Lower leg skin (tissue), 4 donors: ENCODE data around the gene TENM4. TPM values are rescaled to one million over a fixed set of nuclear protein-coding genes. Genes with fewer than 3 reads are reported as not detected.

Source experiments
- DNase-seq, 2 donors: peaks; one replicate each; pipeline ENCODE4 v3.0.0-alpha.2; 2019; ENCODE audit warnings: low spot score in 2 of 2
- H3K4me3 ChIP-seq: fragments of 200-600 bp; sonication (generic); 2 replicates; pipeline ENCODE4 v1.5.1; 2017; ENCODE audit warnings: mild to moderate bottlenecking, low read depth; ENCODE audit not compliant: poor library complexity, severe bottlenecking
- POLR2A ChIP-seq, 2 donors: fragments of 450-650 bp; IDR thresholded peaks; one replicate each; pipeline ENCODE4 v1.6.1; 2016 to 2017; ENCODE audit warnings: antibody characterized with exemption in 2 of 2, mild to moderate bottlenecking in 1 of 2, moderate library complexity in 1 of 2
- WGBS, 2 donors: methylation state at CpG; one replicate each; pipeline ENCODE4 v1.1.5; 2018; 5-methylcytosine and 5-hydroxymethylcytosine counted together
- intact Hi-C: fragments of 100-400 bp; cut with DNase I; formaldehyde crosslinking; loops from one replicate; pipeline ENCODE4 v1.15.0; 2023; ENCODE audit warnings: low total_unique reads
- total RNA-seq, 4 donors: library from RNA; depleted of rRNA; stranded (reverse); fragments of >200 nt; gene quantifications; one replicate each; pipeline ENCODE4 v1.1.0, GENCODE V29; 2016
- TF ChIP-seq, protein P1 (sequence below), 3 donors: fragments of 450-650 bp; IDR thresholded peaks; one replicate each; pipeline ENCODE4 v1.5.1; 2016; ENCODE audit warnings: antibody characterized with exemption in 3 of 3, mild to moderate bottlenecking in 3 of 3, moderate library complexity in 2 of 3

TENM4 gene
- total RNA-seq, 4 donors from 2014 or later: 34.4 to 41.1 (median 36.6) TPM

DNA sequence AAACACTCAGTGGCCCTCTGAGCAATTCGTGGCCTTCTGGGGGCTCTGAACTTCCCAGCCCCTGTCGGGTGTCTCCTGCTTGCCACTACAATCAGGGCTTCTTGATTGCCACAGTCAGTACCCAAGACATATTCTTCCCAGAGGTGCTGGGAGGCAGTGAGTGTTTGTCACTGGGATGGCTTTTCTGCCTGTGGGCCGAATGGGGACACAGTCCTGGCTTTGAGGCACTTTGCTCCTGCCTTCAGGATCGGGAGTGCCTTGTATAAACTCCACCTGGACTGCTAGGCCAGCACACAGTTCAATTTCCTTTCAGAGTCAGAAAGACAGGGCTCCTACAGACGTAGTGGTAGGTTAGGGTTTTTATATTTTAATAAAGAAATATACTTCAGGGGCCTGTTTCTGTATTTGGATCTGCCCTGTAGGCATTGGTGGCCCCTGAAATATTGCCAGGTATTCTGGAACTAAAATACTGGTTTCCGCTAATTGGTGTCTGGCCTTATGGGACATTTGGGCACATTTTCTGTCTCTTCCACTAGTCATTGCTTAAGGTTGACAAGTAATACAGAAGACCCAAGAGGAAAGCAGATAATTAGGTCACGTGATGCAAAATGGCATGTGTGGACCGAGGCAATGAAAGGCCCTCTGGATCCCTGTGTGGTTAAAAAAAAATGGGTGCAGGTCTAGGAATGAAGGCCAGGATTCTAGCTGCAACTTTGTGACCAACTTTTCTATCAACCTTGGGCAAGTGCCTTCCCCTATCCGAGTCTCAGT, 767.8 kb downstream of the TENM4 start:
- 85 to 86% methylated on average over 9 of the region's 9 CpGs for WGBS, 2 donors
- TF ChIP-seq, protein P1, sequence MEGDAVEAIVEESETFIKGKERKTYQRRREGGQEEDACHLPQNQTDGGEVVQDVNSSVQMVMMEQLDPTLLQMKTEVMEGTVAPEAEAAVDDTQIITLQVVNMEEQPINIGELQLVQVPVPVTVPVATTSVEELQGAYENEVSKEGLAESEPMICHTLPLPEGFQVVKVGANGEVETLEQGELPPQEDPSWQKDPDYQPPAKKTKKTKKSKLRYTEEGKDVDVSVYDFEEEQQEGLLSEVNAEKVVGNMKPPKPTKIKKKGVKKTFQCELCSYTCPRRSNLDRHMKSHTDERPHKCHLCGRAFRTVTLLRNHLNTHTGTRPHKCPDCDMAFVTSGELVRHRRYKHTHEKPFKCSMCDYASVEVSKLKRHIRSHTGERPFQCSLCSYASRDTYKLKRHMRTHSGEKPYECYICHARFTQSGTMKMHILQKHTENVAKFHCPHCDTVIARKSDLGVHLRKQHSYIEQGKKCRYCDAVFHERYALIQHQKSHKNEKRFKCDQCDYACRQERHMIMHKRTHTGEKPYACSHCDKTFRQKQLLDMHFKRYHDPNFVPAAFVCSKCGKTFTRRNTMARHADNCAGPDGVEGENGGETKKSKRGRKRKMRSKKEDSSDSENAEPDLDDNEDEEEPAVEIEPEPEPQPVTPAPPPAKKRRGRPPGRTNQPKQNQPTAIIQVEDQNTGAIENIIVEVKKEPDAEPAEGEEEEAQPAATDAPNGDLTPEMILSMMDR (IDR thresholded peaks at IDR 0.05): no peak
- TF ChIP-seq POLR2A (IDR thresholded peaks at IDR 0.05): no peak
- no peak for DNase-seq
- intact Hi-C loops: no loop called here
- no peak overlapping the region for H3K4me3 ChIP-seq

DNA sequence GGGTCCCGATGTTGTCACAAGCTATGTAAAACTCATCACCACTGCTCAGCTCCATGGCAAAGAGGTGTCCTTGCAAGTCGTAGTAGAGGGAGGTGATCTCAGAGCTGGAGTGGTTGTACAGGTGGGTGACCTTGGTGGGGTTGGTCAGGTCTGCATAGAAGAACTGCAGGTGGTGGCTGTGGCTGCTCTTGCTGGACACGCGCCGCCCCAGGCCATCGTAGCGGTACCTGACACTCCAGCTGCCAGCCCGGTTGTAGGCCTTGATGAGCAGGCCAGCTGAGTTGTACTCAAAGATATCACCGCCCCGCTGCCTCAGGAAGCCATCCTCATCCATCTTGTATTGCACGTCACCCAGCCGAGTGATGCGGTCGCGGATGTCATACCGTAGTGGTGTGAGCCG, 771.6 kb downstream of the TENM4 start:
- DNase-seq: no peak
- no peak overlapping the region for H3K4me3 ChIP-seq
- intact Hi-C loops: no loop called here
- WGBS, 2 donors: 97% methylated on average over 17 of the region's 17 CpGs
- no peak for TF ChIP-seq POLR2A (IDR thresholded peaks at IDR 0.05)
- TF ChIP-seq, protein P1 (IDR thresholded peaks at IDR 0.05): no peak

DNA sequence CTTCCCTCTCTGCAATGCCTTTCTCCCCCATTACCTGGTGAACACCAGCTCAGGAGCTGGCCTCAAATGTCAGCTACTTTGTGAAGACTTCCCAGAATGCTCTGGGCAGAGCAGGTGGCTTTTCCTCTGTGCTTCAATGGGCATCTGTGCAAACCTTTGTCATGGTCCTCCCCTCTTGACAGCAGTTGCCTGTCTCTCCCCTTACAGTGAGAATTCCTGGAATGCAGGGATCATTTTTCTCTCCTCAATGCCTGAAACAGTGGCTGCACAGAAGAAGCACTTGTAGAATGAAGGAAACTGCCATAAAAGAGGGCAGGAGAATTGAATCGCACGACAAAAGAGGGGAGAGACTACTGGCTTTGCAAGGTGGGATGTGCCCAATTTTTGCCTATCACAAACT, 773.4 kb downstream of the TENM4 start:
- WGBS, 2 donors: 85 to 91% methylated on average over 2 of the region's 2 CpGs
- no peak overlapping the region for H3K4me3 ChIP-seq
- intact Hi-C loops: no loop called here
- no peak for TF ChIP-seq POLR2A (IDR thresholded peaks at IDR 0.05)
- TF ChIP-seq, protein P1 (IDR thresholded peaks at IDR 0.05): no peak
- peak in 1 of 2 donors; percentile 34 for DNase-seq

DNA sequence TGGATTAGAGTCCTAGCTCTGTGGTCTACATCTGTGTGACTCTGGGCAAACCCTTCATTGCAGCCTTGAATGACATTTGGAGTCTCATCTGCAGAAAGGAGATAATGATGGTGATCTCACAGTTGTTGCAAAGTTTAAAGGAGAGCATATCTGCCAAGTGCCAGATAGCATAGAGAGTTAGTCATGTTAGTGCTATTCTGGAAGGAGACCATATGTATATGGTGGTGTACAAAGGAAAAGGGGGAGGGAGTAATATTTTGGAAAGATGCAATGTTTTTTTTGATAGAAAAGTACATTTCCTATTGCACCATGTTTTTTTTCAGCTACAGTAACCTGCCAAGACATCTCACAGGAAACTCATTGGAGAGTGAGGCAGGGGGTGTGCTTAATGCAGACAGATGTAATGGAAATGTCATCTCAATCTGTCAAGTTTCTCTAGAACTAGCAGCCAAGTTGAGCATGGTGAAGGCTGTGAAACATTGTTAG, 774.1 kb downstream of the TENM4 start:
- intact Hi-C loops: no loop called here
- TF ChIP-seq, protein P1 (IDR thresholded peaks at IDR 0.05): no peak
- TF ChIP-seq POLR2A (IDR thresholded peaks at IDR 0.05): no peak
- peak in 1 of 2 donors; percentile 7 for DNase-seq

DNA sequence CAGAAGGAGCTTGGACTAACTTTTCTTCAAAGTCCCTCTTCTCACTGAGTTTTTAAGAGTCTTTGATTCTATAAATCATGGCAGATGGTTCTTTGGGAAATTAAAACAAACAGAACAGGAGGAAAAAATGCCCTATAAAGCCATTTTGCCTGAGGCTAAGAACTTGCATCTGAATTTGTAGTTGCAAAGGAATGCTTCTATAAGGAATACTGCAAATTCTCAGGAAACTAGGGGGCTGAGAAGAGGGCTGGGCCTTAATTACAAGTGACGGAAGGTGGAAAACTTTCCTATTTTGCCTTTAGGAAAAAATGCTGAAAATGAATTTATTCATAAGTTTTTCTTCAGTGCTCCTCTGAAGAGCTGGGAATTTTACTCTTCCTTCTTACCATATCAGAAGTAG, 776.2 kb downstream of the TENM4 start:
- no peak for DNase-seq
- H3K4me3 ChIP-seq: no peak overlapping the region
- 89 to 92% methylated on average over 1 of the region's 1 CpG for WGBS, 2 donors
- TF ChIP-seq POLR2A (IDR thresholded peaks at IDR 0.05): no peak
- TF ChIP-seq, protein P1 (IDR thresholded peaks at IDR 0.05): no peak
- intact Hi-C loops: no loop called here

More for the DNA sequence above, 774.1 kb downstream of the TENM4 start:
- no peak overlapping the region for H3K4me3 ChIP-seq
